ENCODE data around the gene CX3CR1. TPM values are rescaled to one million over a fixed set of nuclear protein-coding genes. Genes with fewer than 3 reads are reported as not detected.

Gene CX3CR1
- total and polyA plus RNA-seq, 2 experiments from 2014 or later, result not detected

GRCh38 chr3:39269528-39269927 lies 10.3 kb downstream of the CX3CR1 start:
- Histone ChIP-seq H3K9me2 (ENCODE audit: insufficient read depth) (no peaks in the 10 kb centered on the region), H3K9ac (no peak overlapping the region), H3K27ac (no peak overlapping the region), H3K9me3 (ENCODE audit: low read depth) (no peaks in the 10 kb centered on the region), H3K4me3 (no peak overlapping the region), H3K4me2 (ENCODE audit: unreplicated experiment) (no peak overlapping the region), H3K79me2 (ENCODE audit: insufficient read depth) (no peaks in the 10 kb centered on the region), H2AFZ (no peak overlapping the region), H4K20me1 (ENCODE audit: insufficient read depth) (no peaks in the 10 kb centered on the region), H3F3A (ENCODE audit: insufficient read depth) (no peaks in the 10 kb centered on the region), H3K27me3 (replicated peaks; ENCODE audit: insufficient read depth) (peaks cover 17% of the 10 kb centered on the region), H3K36me3 (ENCODE audit: low read depth) (no peaks in the 10 kb centered on the region), H3K4me1 (ENCODE audit: insufficient read depth) (no peaks in the 10 kb centered on the region)
- in situ Hi-C loops (cut with MboI), result no loop called here
- DNase-seq, result no peak
- WGBS, 2 experiments (ENCODE audit: low coverage in 1 of 2, low lambda C conversion rate in 2 of 2, missing lambda C conversion rate in 2 of 2), result 21 to 26% methylated on average over 4 of the region's 4 CpGs
- TF ChIP-seq EZH2phosphoT487 (IDR thresholded peaks at IDR 0.05; ENCODE audit: insufficient read depth, low read depth), result no peak
- TF ChIP-seq EZH2 (IDR thresholded peaks at IDR 0.05; ENCODE audit: insufficient read depth, poor library complexity, severe bottlenecking), result no peak

GRCh38 chr3:39268549-39268900 lies 11.3 kb downstream of the CX3CR1 start:
- Histone ChIP-seq H4K20me1 (ENCODE audit: insufficient read depth) (no peaks in the 10 kb centered on the region), H3K9me2 (ENCODE audit: insufficient read depth) (no peaks in the 10 kb centered on the region), H3K4me1 (ENCODE audit: insufficient read depth) (no peaks in the 10 kb centered on the region), H2AFZ (no peak overlapping the region), H3K9ac (no peak overlapping the region), H3K36me3 (ENCODE audit: low read depth) (no peaks in the 10 kb centered on the region), H3F3A (ENCODE audit: insufficient read depth) (no peaks in the 10 kb centered on the region), H3K9me3 (ENCODE audit: low read depth) (no peaks in the 10 kb centered on the region), H3K27me3 (replicated peaks; ENCODE audit: insufficient read depth) (peaks cover 22% of the 10 kb centered on the region), H3K4me3 (no peak overlapping the region), H3K4me2 (ENCODE audit: unreplicated experiment) (no peak overlapping the region), H3K27ac (no peak overlapping the region), H3K79me2 (ENCODE audit: insufficient read depth) (no peaks in the 10 kb centered on the region)
- TF ChIP-seq EZH2phosphoT487 (IDR thresholded peaks at IDR 0.05; ENCODE audit: insufficient read depth, low read depth) (no peak), EZH2 (IDR thresholded peaks at IDR 0.05; ENCODE audit: insufficient read depth, poor library complexity, severe bottlenecking) (no peak)
- no peak for DNase-seq
- WGBS, 2 experiments (ENCODE audit: low coverage in 1 of 2, low lambda C conversion rate in 2 of 2, missing lambda C conversion rate in 2 of 2), result 53 to 56% methylated on average over 7 of the region's 7 CpGs
- in situ Hi-C loops (cut with MboI), result no loop called here

- H3K9ac ChIP-seq, result no peak overlapping the region
- H4K20me1 ChIP-seq (ENCODE audit: insufficient read depth), result no peaks in the 10 kb centered on the region
- H3K9me2 ChIP-seq (ENCODE audit: insufficient read depth), result no peaks in the 10 kb centered on the region
- no peaks in the 10 kb centered on the region for H3K9me3 ChIP-seq (ENCODE audit: low read depth)
- in situ Hi-C loops (cut with MboI), result no loop called here
- WGBS, 2 experiments (ENCODE audit: low coverage in 1 of 2, low lambda C conversion rate in 2 of 2, missing lambda C conversion rate in 2 of 2), result 65% methylated on average over 15 of the region's 15 CpGs
- H3K79me2 ChIP-seq (ENCODE audit: insufficient read depth), result no peaks in the 10 kb centered on the region
- H3K4me2 ChIP-seq (ENCODE audit: unreplicated experiment), result no peak overlapping the region
- H3K27me3 ChIP-seq (replicated peaks; ENCODE audit: insufficient read depth), result peaks cover 29% of the 10 kb centered on the region
- H3K4me1 ChIP-seq (ENCODE audit: insufficient read depth), result no peaks in the 10 kb centered on the region
- no peak for DNase-seq
- no peaks in the 10 kb centered on the region for H3F3A ChIP-seq (ENCODE audit: insufficient read depth)
- no peaks in the 10 kb centered on the region for H3K36me3 ChIP-seq (ENCODE audit: low read depth)
- H3K4me3 ChIP-seq, result no peak overlapping the region
- no peak overlapping the region for H2AFZ ChIP-seq
- TF ChIP-seq EZH2 (IDR thresholded peaks at IDR 0.05; ENCODE audit: insufficient read depth, poor library complexity, severe bottlenecking), result no peak
- no peak for TF ChIP-seq EZH2phosphoT487 (IDR thresholded peaks at IDR 0.05; ENCODE audit: insufficient read depth, low read depth)
- no peak overlapping the region for H3K27ac ChIP-seq
These were observed 11.9 kb downstream of the CX3CR1 start for GRCh38 chr3:39267631-39268548.

- 59 to 80% methylated on average over 3 of the region's 3 CpGs for WGBS, 2 experiments (ENCODE audit: low coverage in 1 of 2, low lambda C conversion rate in 2 of 2, missing lambda C conversion rate in 2 of 2)
These were observed 15.8 kb downstream of the CX3CR1 start for GRCh38 chr3:39264053-39264452.

More at GRCh38 chr3:39264053-39264452, 15.8 kb downstream of the CX3CR1 start:
- Histone ChIP-seq H3K9me2 (ENCODE audit: insufficient read depth) (no peaks in the 10 kb centered on the region), H3K79me2 (ENCODE audit: insufficient read depth) (no peaks in the 10 kb centered on the region), H3F3A (ENCODE audit: insufficient read depth) (no peaks in the 10 kb centered on the region), H3K27ac (no peak overlapping the region), H3K9me3 (ENCODE audit: low read depth) (no peaks in the 10 kb centered on the region), H3K9ac (no peak overlapping the region), H2AFZ (no peak overlapping the region), H3K27me3 (replicated peaks; ENCODE audit: insufficient read depth) (peaks cover 44% of the 10 kb centered on the region), H3K4me2 (ENCODE audit: unreplicated experiment) (no peak overlapping the region), H3K36me3 (ENCODE audit: low read depth) (no peaks in the 10 kb centered on the region), H3K4me3 (no peak overlapping the region), H4K20me1 (ENCODE audit: insufficient read depth) (no peaks in the 10 kb centered on the region), H3K4me1 (ENCODE audit: insufficient read depth) (peaks cover 10% of the 10 kb centered on the region)
- no peak for DNase-seq
- TF ChIP-seq EZH2phosphoT487 (IDR thresholded peaks at IDR 0.05; ENCODE audit: insufficient read depth, low read depth) (no peak), EZH2 (IDR thresholded peaks at IDR 0.05; ENCODE audit: insufficient read depth, poor library complexity, severe bottlenecking) (no peak)
- in situ Hi-C loops (cut with MboI), result no loop called here

Measured in GM23248 (cell line).